Middle frontal gyrus (tissue), 1 donor: ENCODE results near the gene HSP90B1.

ENCODE experiments used
- DNase-seq: peaks from one replicate; pipeline ENCODE4 v3.0.0-alpha.2; 2015; ENCODE audit warnings: low spot score; ENCODE audit errors: extremely low spot score

HSP90B1 gene

GRCh38 chr12:103929046-103929783 lies 995 bp upstream of the HSP90B1 start:
- peak; percentile 83 for DNase-seq

GRCh38 chr12:103929784-103930033 lies 501 bp upstream of the HSP90B1 start:
- no peak for DNase-seq

GRCh38 chr12:103930787-103931735 lies 851 bp downstream of the HSP90B1 start:
- no peak for DNase-seq

GRCh38 chr12:103933237-103933636 lies 3.0 kb downstream of the HSP90B1 start:
- no peak for DNase-seq

- DNase-seq, result no peak
Observed at GRCh38 chr12:103936679-103937078, 6.5 kb downstream of the HSP90B1 start.

GRCh38 chr12:103944964-103945363 lies 14.8 kb downstream of the HSP90B1 start:
- no peak for DNase-seq

- DNase-seq, result no peak
Observed at GRCh38 chr12:103947871-103948555, 17.8 kb downstream of the HSP90B1 start.

- DNase-seq, result no peak
Observed at GRCh38 chr12:103948746-103949406, 18.7 kb downstream of the HSP90B1 start.

- no peak for DNase-seq
Observed at GRCh38 chr12:103952497-103952896, 22.3 kb downstream of the HSP90B1 start.

- DNase-seq, result no peak
Observed at GRCh38 chr12:103955811-103956508, 25.8 kb downstream of the HSP90B1 start.

GRCh38 chr12:103956509-103957027 lies 26.4 kb downstream of the HSP90B1 start:
- DNase-seq, result no peak

GRCh38 chr12:103957865-103958388 lies 27.7 kb downstream of the HSP90B1 start:
- DNase-seq, result no peak

GRCh38 chr12:103958621-103959020 lies 28.4 kb downstream of the HSP90B1 start:
- no peak for DNase-seq

- DNase-seq, result no peak
Observed at GRCh38 chr12:103960616-103961227, 30.5 kb downstream of the HSP90B1 start.

- DNase-seq, result no peak
Observed at GRCh38 chr12:103962493-103962892, 32.3 kb downstream of the HSP90B1 start.

- DNase-seq, result no peak
Observed at GRCh38 chr12:103964805-103965204, 34.6 kb downstream of the HSP90B1 start.

- DNase-seq, result no peak
Observed at GRCh38 chr12:103965255-103965589, 35.0 kb downstream of the HSP90B1 start.

GRCh38 chr12:103965590-103966504 lies 35.6 kb downstream of the HSP90B1 start, which contains the start of gene TDG:
TDG (plus strand) TSS chr12:103965872; CDS start chr12:103966038, 166 bp downstream.
- peak; percentile 97 for DNase-seq

GRCh38 chr12:103966736-103967135 lies 36.5 kb downstream of the HSP90B1 start:
- no peak for DNase-seq
